Peyer's patch (tissue), 4 donors: Measurements from ENCODE around the gene TBL1X. TPM values are rescaled to one million over a fixed set of nuclear protein-coding genes. Genes with fewer than 3 reads are reported as not detected.
A peak's percentile ranks its signal among the peaks of the same experiment; 100 is the strongest.

Experiments used
- DNase-seq, 3 donors: peaks; one replicate each; pipeline ENCODE4 v3.0.0-alpha.2; 2017 to 2019
- H3K27ac ChIP-seq, 4 donors: fragments of 200-600 bp; sonication (generic); one replicate each; pipeline ENCODE4 v1.5.1; 2016 to 2019
- H3K27me3 ChIP-seq, 2 donors: fragments of 200-600 bp; sonication (generic); one replicate each; pipeline ENCODE4 v1.5.1; 2019
- H3K36me3 ChIP-seq, 3 donors: fragments of 200-600 bp; sonication (generic); one replicate each; pipeline ENCODE4 v1.5.1; 2016 to 2019
- H3K4me1 ChIP-seq, 4 donors: fragments of 200-600 bp; sonication (generic); one replicate each; pipeline ENCODE4 v1.5.1; 2016 to 2019
- H3K4me3 ChIP-seq, 4 donors: fragments of 200-600 bp; sonication (generic); 1 replicate in 3 of 4; 2 replicates in 1 of 4; pipeline ENCODE4 v1.5.1; 2016 to 2019; ENCODE audit warnings: mild to moderate bottlenecking in 1 of 4
- H3K9me3 ChIP-seq, 4 donors: fragments of 200-600 bp; sonication (generic); one replicate each; pipeline ENCODE4 v1.5.1; 2016 to 2019; ENCODE audit warnings: mild to moderate bottlenecking in 1 of 4
- CTCF ChIP-seq, 6 experiments: fragments of 450-650 bp in 4 of 6; fragments of 200-600 bp in 2 of 6; sonication (generic) in 1 of 6; IDR thresholded peaks; one replicate each; pipeline ENCODE4 v1.5.1; 2017 to 2019; ENCODE audit warnings: antibody characterized with exemption in 6 of 6, mild to moderate bottlenecking in 3 of 6, moderate library complexity in 1 of 6
- POLR2A ChIP-seq, 2 donors: fragments of 450-650 bp; IDR thresholded peaks; one replicate each; pipeline ENCODE4 v1.5.1; 2017; ENCODE audit warnings: antibody characterized with exemption in 2 of 2, mild to moderate bottlenecking in 2 of 2, moderate library complexity in 2 of 2
- total RNA-seq, 4 donors: library from RNA; depleted of rRNA; stranded (reverse); fragments of >200 nt; gene quantifications; one replicate each; pipeline ENCODE4 v1.1.0, GENCODE V29; 2016

TBL1X gene
- total RNA-seq, 4 donors from 2014 or later = 3.9 to 29.7 (median 5.0) TPM

GRCh38 chrX:9578083-9578779 is 113.4 kb downstream of the TBL1X start:
- no peak for DNase-seq
- Histone ChIP-seq H3K27ac (no peak overlapping the region), H3K27me3 (no peaks in the 10 kb centered on the region), H3K9me3 (no peaks in the 10 kb centered on the region), H3K36me3 (no peaks in the 10 kb centered on the region), H3K4me3 (no peak overlapping the region), H3K4me1 (no peaks in the 10 kb centered on the region)
- TF ChIP-seq POLR2A (IDR thresholded peaks at IDR 0.05) (no peak), CTCF (IDR thresholded peaks at IDR 0.05) (no peak)

- Histone ChIP-seq H3K9me3 (no peaks in the 10 kb centered on the region), H3K27ac (peak overlapping the region in 1 of 4 donors; percentile 17), H3K27me3 (no peaks in the 10 kb centered on the region), H3K4me1 (no peaks in the 10 kb centered on the region), H3K4me3 (no peak overlapping the region), H3K36me3 (no peaks in the 10 kb centered on the region)
- no peak for DNase-seq
- TF ChIP-seq CTCF (IDR thresholded peaks at IDR 0.05) (no peak), POLR2A (IDR thresholded peaks at IDR 0.05) (no peak)
These were observed 117.0 kb downstream of the TBL1X start for GRCh38 chrX:9581771-9582385.

GRCh38 chrX:9582956-9583355 is 118.1 kb downstream of the TBL1X start:
- Histone ChIP-seq H3K4me1 (no peaks in the 10 kb centered on the region), H3K4me3 (no peak overlapping the region), H3K27me3 (no peaks in the 10 kb centered on the region), H3K9me3 (no peaks in the 10 kb centered on the region), H3K27ac (no peak overlapping the region), H3K36me3 (no peaks in the 10 kb centered on the region)
- no peak for DNase-seq
- TF ChIP-seq CTCF (IDR thresholded peaks at IDR 0.05) (no peak), POLR2A (IDR thresholded peaks at IDR 0.05) (no peak)

GRCh38 chrX:9586992-9587392 is 122.1 kb downstream of the TBL1X start:
- TF ChIP-seq POLR2A (IDR thresholded peaks at IDR 0.05) = no peak
- no peak for TF ChIP-seq CTCF (IDR thresholded peaks at IDR 0.05)
- H3K9me3 ChIP-seq = no peaks in the 10 kb centered on the region
- no peak overlapping the region for H3K27ac ChIP-seq

GRCh38 chrX:9587642-9588041 is 122.8 kb downstream of the TBL1X start:
- TF ChIP-seq CTCF (IDR thresholded peaks at IDR 0.05) (no peak), POLR2A (IDR thresholded peaks at IDR 0.05) (no peak)
- Histone ChIP-seq H3K4me3 (no peak overlapping the region), H3K9me3 (no peaks in the 10 kb centered on the region), H3K27me3 (no peaks in the 10 kb centered on the region), H3K36me3 (no peaks in the 10 kb centered on the region), H3K4me1 (no peaks in the 10 kb centered on the region), H3K27ac (no peak overlapping the region)
- no peak for DNase-seq

More at GRCh38 chrX:9586992-9587392, 122.1 kb downstream of the TBL1X start:
- Histone ChIP-seq H3K36me3 (no peaks in the 10 kb centered on the region), H3K27me3 (no peaks in the 10 kb centered on the region), H3K4me1 (no peaks in the 10 kb centered on the region), H3K4me3 (no peak overlapping the region)
- no peak for DNase-seq
